Lower lobe of right lung (tissue), 2 donors: ENCODE measurements around the gene NOS1AP. TPM values are rescaled to one million over a fixed set of nuclear protein-coding genes. Genes with fewer than 3 reads are reported as not detected.
A peak's percentile ranks its signal among the peaks of the same experiment; 100 is the strongest.

Experiments used
- ATAC-seq, 2 donors: fragments of 200-7000 bp; cut with Tn5 transposase; one replicate each; pipeline ENCODE4 v1.9.1; 2020 to 2022; ENCODE audit warnings: mild to moderate bottlenecking in 2 of 2, moderate library complexity in 2 of 2
- DNase-seq: peaks from one replicate; pipeline ENCODE4 v3.0.0-alpha.2; 2020
- H3K27ac ChIP-seq: fragments of 200-600 bp; one replicate; pipeline ENCODE4 v1.8.0; 2022
- H3K27me3 ChIP-seq: fragments of 200-600 bp; one replicate; pipeline ENCODE4 v1.8.0; 2022; ENCODE audit warnings: low read depth
- H3K36me3 ChIP-seq: fragments of 200-600 bp; one replicate; pipeline ENCODE4 v1.8.0; 2022; ENCODE audit warnings: mild to moderate bottlenecking
- H3K4me1 ChIP-seq: fragments of 200-600 bp; one replicate; pipeline ENCODE4 v1.8.0; 2022
- H3K4me3 ChIP-seq: fragments of 200-600 bp; one replicate; pipeline ENCODE4 v1.8.0; 2022; ENCODE audit warnings: mild to moderate bottlenecking
- H3K9me3 ChIP-seq: fragments of 200-600 bp; one replicate; pipeline ENCODE4 v1.8.0; 2022
- intact Hi-C: fragments of 100-400 bp; cut with DNase I; formaldehyde crosslinking; loops from one replicate; pipeline ENCODE4 v1.11.0; 2022
- total RNA-seq: library from RNA; stranded (reverse); fragmentation: NEBNext Ultra II Directional; extraction: Animal tissue kit (Norgen Biotek cat#: 25700); gene quantifications from one replicate; pipeline ENCODE4 v1.2.1, GENCODE V29; 2021
- TF ChIP-seq, protein P1 (sequence below): fragments of 200-600 bp; IDR thresholded peaks from one replicate; pipeline ENCODE4 v1.8.0; 2022; ENCODE audit warnings: antibody characterized with exemption, mild to moderate bottlenecking
- donor health status: DM: no; HTN: yes; CAD: no; lungs with severe emphysema.

The NOS1AP gene
- total RNA-seq, 1 donor from 2014 or later = 3.6 TPM

DNA sequence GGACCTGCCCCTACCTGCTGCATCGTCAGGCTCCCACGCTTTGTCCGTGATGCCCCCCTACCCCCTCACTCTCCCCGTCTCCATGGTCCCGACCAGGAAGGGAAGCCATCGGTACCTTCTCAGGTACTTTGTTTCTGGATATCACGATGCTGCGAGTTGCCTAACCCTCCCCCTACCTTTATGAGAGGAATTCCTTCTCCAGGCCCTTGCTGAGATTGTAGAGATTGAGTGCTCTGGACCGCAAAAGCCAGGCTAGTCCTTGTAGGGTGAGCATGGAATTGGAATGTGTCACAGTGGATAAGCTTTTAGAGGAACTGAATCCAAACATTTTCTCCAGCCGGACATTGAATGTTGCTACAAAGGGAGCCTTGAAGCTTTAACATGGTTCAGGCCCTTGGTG, 298.3 kb downstream of the NOS1AP start:
- Histone ChIP-seq H3K4me1 (no peaks in the 10 kb centered on the region), H3K9me3 (no peaks in the 10 kb centered on the region), H3K36me3 (no peaks in the 10 kb centered on the region), H3K27me3 (no peaks in the 10 kb centered on the region), H3K4me3 (no peak overlapping the region), H3K27ac (no peak overlapping the region)
- TF ChIP-seq, protein P1, sequence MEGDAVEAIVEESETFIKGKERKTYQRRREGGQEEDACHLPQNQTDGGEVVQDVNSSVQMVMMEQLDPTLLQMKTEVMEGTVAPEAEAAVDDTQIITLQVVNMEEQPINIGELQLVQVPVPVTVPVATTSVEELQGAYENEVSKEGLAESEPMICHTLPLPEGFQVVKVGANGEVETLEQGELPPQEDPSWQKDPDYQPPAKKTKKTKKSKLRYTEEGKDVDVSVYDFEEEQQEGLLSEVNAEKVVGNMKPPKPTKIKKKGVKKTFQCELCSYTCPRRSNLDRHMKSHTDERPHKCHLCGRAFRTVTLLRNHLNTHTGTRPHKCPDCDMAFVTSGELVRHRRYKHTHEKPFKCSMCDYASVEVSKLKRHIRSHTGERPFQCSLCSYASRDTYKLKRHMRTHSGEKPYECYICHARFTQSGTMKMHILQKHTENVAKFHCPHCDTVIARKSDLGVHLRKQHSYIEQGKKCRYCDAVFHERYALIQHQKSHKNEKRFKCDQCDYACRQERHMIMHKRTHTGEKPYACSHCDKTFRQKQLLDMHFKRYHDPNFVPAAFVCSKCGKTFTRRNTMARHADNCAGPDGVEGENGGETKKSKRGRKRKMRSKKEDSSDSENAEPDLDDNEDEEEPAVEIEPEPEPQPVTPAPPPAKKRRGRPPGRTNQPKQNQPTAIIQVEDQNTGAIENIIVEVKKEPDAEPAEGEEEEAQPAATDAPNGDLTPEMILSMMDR = no peak
- intact Hi-C loops = no loop called here
- peak; percentile 44 to 71 for ATAC-seq
- no peak for DNase-seq

DNA sequence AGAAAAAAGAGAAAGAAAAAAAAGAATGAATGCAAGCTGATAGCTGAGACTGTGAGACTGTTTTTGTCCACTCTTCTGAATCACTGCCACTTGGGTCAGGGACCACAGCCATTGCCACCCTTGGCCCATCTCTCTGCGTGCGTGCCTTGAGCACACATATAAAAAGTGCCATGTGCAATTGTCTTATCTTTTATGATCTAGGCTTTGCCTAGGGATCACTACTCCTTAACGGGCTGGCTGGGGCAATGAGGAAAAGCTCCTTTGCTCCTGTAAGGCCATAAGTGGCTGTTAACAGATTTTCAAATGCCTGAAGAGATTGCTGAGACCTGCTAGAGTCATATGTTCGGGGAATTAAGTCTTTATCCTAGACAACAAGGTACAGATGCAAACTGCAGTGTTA, 299.0 kb downstream of the NOS1AP start:
- DNase-seq (no peak), ATAC-seq (no peak)
- H3K9me3 ChIP-seq = no peaks in the 10 kb centered on the region
- no peaks in the 10 kb centered on the region for H3K4me1 ChIP-seq
- intact Hi-C loops = no loop called here
- H3K4me3 ChIP-seq = no peak overlapping the region
- TF ChIP-seq, protein P1 = no peak
- no peaks in the 10 kb centered on the region for H3K27me3 ChIP-seq
- H3K36me3 ChIP-seq = no peaks in the 10 kb centered on the region
- H3K27ac ChIP-seq = no peak overlapping the region

DNA sequence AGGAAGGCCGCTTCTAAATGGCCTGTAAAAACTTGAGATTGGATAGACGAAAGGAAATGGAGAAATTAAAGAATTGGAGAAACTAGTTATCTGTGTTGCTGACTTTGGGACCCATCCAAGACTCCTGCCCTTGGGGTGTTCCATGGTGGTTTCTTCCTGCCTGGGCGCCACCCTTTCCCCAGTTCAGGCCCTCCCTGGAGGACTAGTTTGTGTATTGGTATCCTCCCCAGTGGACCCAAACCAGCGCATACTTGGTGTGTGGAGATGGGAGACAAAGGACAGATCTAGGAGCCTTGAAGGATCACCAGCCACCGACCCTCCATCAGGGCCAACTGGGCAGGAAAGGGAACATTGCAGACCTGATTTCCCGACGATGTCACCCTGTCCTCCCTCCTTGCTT, 300.1 kb downstream of the NOS1AP start:
- Histone ChIP-seq H3K9me3 (no peaks in the 10 kb centered on the region), H3K36me3 (no peaks in the 10 kb centered on the region), H3K27ac (no peak overlapping the region), H3K27me3 (no peaks in the 10 kb centered on the region), H3K4me1 (no peaks in the 10 kb centered on the region), H3K4me3 (no peak overlapping the region)
- no peak for DNase-seq
- TF ChIP-seq, protein P1 = no peak
- intact Hi-C loops = no loop called here
- ATAC-seq = no peak

DNA sequence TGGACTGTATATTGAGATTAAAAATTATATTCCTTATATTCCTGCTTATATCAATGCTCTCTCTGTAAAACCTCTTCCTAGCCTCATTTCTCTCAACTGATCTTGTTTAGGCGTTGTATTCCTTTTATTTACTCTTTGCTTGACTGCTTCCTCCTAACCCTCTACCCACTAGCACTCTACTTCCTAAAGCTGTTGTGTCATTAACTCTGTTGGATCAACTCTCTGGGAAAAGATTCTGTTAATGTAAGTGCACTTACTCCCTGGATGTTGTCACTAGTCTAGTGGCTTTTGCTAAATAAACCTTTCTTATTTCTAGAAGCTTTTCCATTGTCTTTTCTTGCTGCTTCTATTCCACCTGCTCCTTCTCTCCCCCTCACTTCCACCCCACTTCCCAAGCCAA, 300.7 kb downstream of the NOS1AP start:
- H3K4me1 ChIP-seq = no peaks in the 10 kb centered on the region
- no peaks in the 10 kb centered on the region for H3K27me3 ChIP-seq
- ATAC-seq = no peak
- no peaks in the 10 kb centered on the region for H3K36me3 ChIP-seq
- TF ChIP-seq, protein P1 = no peak
- no peak overlapping the region for H3K4me3 ChIP-seq
- H3K27ac ChIP-seq = no peak overlapping the region
- intact Hi-C loops = no loop called here
- H3K9me3 ChIP-seq = no peaks in the 10 kb centered on the region
- DNase-seq = no peak

DNA sequence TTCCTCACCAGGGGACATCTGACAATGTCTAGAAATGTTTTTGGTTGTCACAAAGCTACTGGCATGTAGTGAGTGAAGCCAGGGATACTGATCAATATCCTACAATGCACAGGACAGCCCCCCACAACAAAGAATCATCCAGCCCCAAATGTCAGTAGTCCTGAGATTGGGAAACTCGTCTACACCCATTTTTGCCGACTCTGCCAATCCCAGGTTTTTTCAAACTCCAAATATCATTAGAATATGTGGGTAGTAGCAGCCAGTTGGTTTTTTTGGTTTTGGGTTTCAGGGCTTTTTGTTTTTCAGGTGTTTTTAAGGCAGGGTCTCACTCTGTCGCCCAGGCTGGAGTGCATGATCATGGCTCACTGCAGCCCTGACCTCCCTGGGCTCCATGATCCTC, 301.2 kb downstream of the NOS1AP start:
- intact Hi-C loops = no loop called here
- Histone ChIP-seq H3K27me3 (no peaks in the 10 kb centered on the region), H3K4me1 (no peaks in the 10 kb centered on the region), H3K27ac (no peak overlapping the region), H3K4me3 (no peak overlapping the region), H3K9me3 (no peaks in the 10 kb centered on the region), H3K36me3 (no peaks in the 10 kb centered on the region)
- ATAC-seq (no peak), DNase-seq (no peak)
- TF ChIP-seq, protein P1 = no peak

DNA sequence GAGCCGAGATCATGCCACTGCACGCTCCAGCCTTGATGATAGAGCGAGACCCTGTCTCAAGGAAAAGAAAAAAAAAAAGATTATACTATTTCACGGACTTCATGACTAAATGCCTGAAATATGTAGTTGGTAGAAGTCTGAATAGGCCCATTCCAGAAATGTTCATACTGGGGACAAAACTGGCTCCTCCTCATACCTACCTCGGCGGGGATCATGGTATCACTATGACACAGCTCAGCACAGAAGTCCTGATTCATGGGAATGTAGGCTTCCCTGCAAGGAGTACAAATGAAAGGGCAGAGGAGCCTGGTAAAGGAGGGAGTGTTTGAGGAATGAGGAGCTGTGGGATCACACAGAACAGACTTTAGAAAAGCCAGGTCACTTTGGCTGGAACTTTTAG, 302.1 kb downstream of the NOS1AP start:
- no peak overlapping the region for H3K27ac ChIP-seq
- ATAC-seq = no peak
- intact Hi-C loops = no loop called here
- H3K4me1 ChIP-seq = no peaks in the 10 kb centered on the region
- no peaks in the 10 kb centered on the region for H3K27me3 ChIP-seq
- TF ChIP-seq, protein P1 = no peak
- H3K36me3 ChIP-seq = no peaks in the 10 kb centered on the region
- H3K4me3 ChIP-seq = no peak overlapping the region
- no peak for DNase-seq
- H3K9me3 ChIP-seq = no peaks in the 10 kb centered on the region
